Spinal cord (tissue), 10 donors: ENCODE results near the gene CHIC1. TPM values are rescaled to one million over a fixed set of nuclear protein-coding genes. Genes with fewer than 3 reads are reported as not detected.
"Not testable (repeated sequence)": the region's sequence is repeated elsewhere in the genome, so short reads cannot be mapped to it uniquely, and the experiment has no call there.

Experiments
- DNase-seq, 6 donors: peaks; one replicate each; pipeline versions ENCODE4 v3.0.0 to v3.0.0-alpha.2; 2013 to 2015; ENCODE audit warnings: low spot score in 6 of 6, low read depth in 4 of 6
- H3K27ac ChIP-seq: one replicate; pipeline ENCODE4 v1.5.1; 2013; ENCODE audit warnings: low read depth, low read length, control low read depth
- H3K27me3 ChIP-seq: one replicate; pipeline ENCODE4 v1.6.1; 2013; ENCODE audit warnings: low read length; ENCODE audit not compliant: control insufficient read depth, insufficient read depth
- H3K36me3 ChIP-seq: one replicate; pipeline ENCODE4 v1.6.1; 2013; ENCODE audit warnings: low read length; ENCODE audit not compliant: control insufficient read depth, insufficient read depth
- H3K4me1 ChIP-seq: one replicate; pipeline ENCODE4 v1.6.1; 2013; ENCODE audit warnings: low read length; ENCODE audit not compliant: control insufficient read depth, insufficient read depth
- H3K4me3 ChIP-seq: one replicate; pipeline ENCODE4 v1.5.1; 2013; ENCODE audit warnings: low read depth, low read length, control low read depth
- H3K9me3 ChIP-seq: one replicate; pipeline ENCODE4 v1.6.1; 2013; ENCODE audit warnings: low read length; ENCODE audit not compliant: control insufficient read depth, insufficient read depth
- WGBS: methylation state at CpG from one replicate; pipeline ENCODE4 v1.1.5; 2013; ENCODE audit warnings: missing lambda C conversion rate; ENCODE audit not compliant: insufficient coverage; 5-methylcytosine and 5-hydroxymethylcytosine counted together
- long read RNA-seq, 4 donors: transcript quantifications; one replicate each; lab custom pipeline, GENCODE V29; 2026
- polyA plus RNA-seq, 2 donors: library from polyadenylated mRNA; unstranded; fragments of 120-200 nt; gene quantifications; one replicate each; pipeline ENCODE4 v1.2.1, GENCODE V29; 2013; ENCODE audit not compliant: insufficient read length in 2 of 2
- total RNA-seq, 2 donors: library from RNA; depleted of rRNA in 1 of 2; stranded (reverse); fragments of 120-200 nt in 1 of 2; fragments of >200 nt in 1 of 2; gene quantifications; one replicate each; pipeline versions ENCODE4 v1.2.3 to v1.2.4, GENCODE V29; 2013 to 2014
- donor health status: healthy.

Gene CHIC1
- total RNA-seq (10 to 100 TPM; 11.9 to 34.9 TPM), polyA plus RNA-seq (10 to 100 TPM; 11.5 to 15.1 TPM)
- long read RNA-seq, donor 1, full-length matches to known transcripts, result 3 of 3 reads
- long read RNA-seq, donor 1, partial matches to known transcripts, result 0 of 3 reads
- long read RNA-seq, donor 1, other reads (novel, unspliced or antisense), result 0 of 3 reads
- long read RNA-seq, donor 2, full-length matches to known transcripts, result 1 of 1 reads
- long read RNA-seq, donor 2, partial matches to known transcripts, result 0 of 1 reads
- long read RNA-seq, donor 2, other reads (novel, unspliced or antisense), result 0 of 1 reads
- long read RNA-seq, donor 3, result 0 reads
- long read RNA-seq, donor 4, full-length matches to known transcripts, result 1 of 1 reads
- long read RNA-seq, donor 4, partial matches to known transcripts, result 0 of 1 reads
- long read RNA-seq, donor 4, other reads (novel, unspliced or antisense), result 0 of 1 reads

- Histone ChIP-seq H3K4me1 (no peaks in the 10 kb centered on the region), H3K9me3 (no peaks in the 10 kb centered on the region), H3K4me3 (peak within 1 kb of the TSS; percentile 63), H3K27ac (peak within 1 kb of the TSS; percentile 86), H3K27me3 (peaks cover 5% of the 10 kb centered on the region), H3K36me3 (no peaks in the 10 kb centered on the region)
- DNase-seq, result peak; percentile 41 to 94 (median 50)
- WGBS, result 20% methylated on average over 43 of the region's 51 CpGs
Observed at GRCh38 chrX:73562984-73563737, at the start of gene CHIC1. TSS of gene CHIC1 (plus strand) at chrX:73563197. CDS start at chrX:73563285, 88 bp downstream.

- DNase-seq, result peak in 1 of 6 donors; percentile 0
- not testable (repeated sequence) for H3K9me3 ChIP-seq, H3K27me3 ChIP-seq, H3K27ac ChIP-seq, H3K4me1 ChIP-seq, H3K36me3 ChIP-seq, H3K4me3 ChIP-seq
- 39% methylated on average over 2 of the region's 2 CpGs for WGBS
Observed at GRCh38 chrX:73522823-73523222, 40.2 kb upstream of the CHIC1 start.

- no peak overlapping the region for H3K27ac ChIP-seq
- H3K4me3 ChIP-seq, result no peak overlapping the region
- no peaks in the 10 kb centered on the region for H3K9me3 ChIP-seq
- H3K4me1 ChIP-seq, result no peaks in the 10 kb centered on the region
- 69% methylated on average over 5 of the region's 8 CpGs for WGBS
- H3K27me3 ChIP-seq, result peaks cover 2% of the 10 kb centered on the region
- no peaks in the 10 kb centered on the region for H3K36me3 ChIP-seq
- DNase-seq, result no peak
Observed at GRCh38 chrX:73524906-73525305, 38.1 kb upstream of the CHIC1 start.

- Histone ChIP-seq H3K4me3 (no peak overlapping the region), H3K27me3 (peaks cover 2% of the 10 kb centered on the region), H3K36me3 (no peaks in the 10 kb centered on the region), H3K4me1 (no peaks in the 10 kb centered on the region), H3K27ac (no peak overlapping the region), H3K9me3 (no peaks in the 10 kb centered on the region)
- WGBS, result 14% methylated on average over 2 of the region's 13 CpGs
- DNase-seq, result peak in 2 of 6 donors; percentile 1 to 3
Observed at GRCh38 chrX:73525928-73526690, 36.9 kb upstream of the CHIC1 start.

GRCh38 chrX:73531655-73532054, 31.3 kb upstream of the CHIC1 start:
- H3K4me1 ChIP-seq, H3K27ac ChIP-seq, H3K27me3 ChIP-seq, H3K36me3 ChIP-seq, H3K9me3 ChIP-seq, H3K4me3 ChIP-seq, DNase-seq: not testable (repeated sequence)
- 71% methylated on average over 1 of the region's 4 CpGs for WGBS

- Histone ChIP-seq H3K9me3 (peaks cover 2% of the 10 kb centered on the region), H3K27me3 (no peaks in the 10 kb centered on the region), H3K4me3 (no peak overlapping the region), H3K36me3 (no peaks in the 10 kb centered on the region), H3K27ac (no peak overlapping the region), H3K4me1 (no peaks in the 10 kb centered on the region)
- DNase-seq, result no peak
Observed at GRCh38 chrX:73556159-73556558, 6.8 kb upstream of the CHIC1 start.

GRCh38 chrX:73561801-73562200, 1.2 kb upstream of the CHIC1 start:
- peaks cover 5% of the 10 kb centered on the region for H3K27me3 ChIP-seq
- no CpG with 5 or more reads among the region's 3 CpGs for WGBS
- DNase-seq, result peak in 2 of 6 donors; percentile 12 to 18
- no peak overlapping the region for H3K27ac ChIP-seq
- no peaks in the 10 kb centered on the region for H3K36me3 ChIP-seq
- H3K9me3 ChIP-seq, result no peaks in the 10 kb centered on the region
- H3K4me3 ChIP-seq, result no peak overlapping the region
- H3K4me1 ChIP-seq, result no peaks in the 10 kb centered on the region

GRCh38 chrX:73562458-73562857, 539 bp upstream of the CHIC1 start:
- H3K27ac ChIP-seq, result peak overlapping the region; percentile 52
- no peaks in the 10 kb centered on the region for H3K4me1 ChIP-seq
- peaks cover 5% of the 10 kb centered on the region for H3K27me3 ChIP-seq
- no peaks in the 10 kb centered on the region for H3K36me3 ChIP-seq
- whole genome bisulfite sequencing, result no CpG with 5 or more reads among the region's 3 CpGs
- DNase-seq, result no peak
- H3K9me3 ChIP-seq, result no peaks in the 10 kb centered on the region
- H3K4me3 ChIP-seq, result peak overlapping the region; percentile 63

GRCh38 chrX:73563738-73564068, 706 bp downstream of the CHIC1 start:
- 14% methylated on average over 2 of the region's 3 CpGs for WGBS
- Histone ChIP-seq H3K4me3 (peak overlapping the region; percentile 63), H3K36me3 (no peaks in the 10 kb centered on the region), H3K27me3 (peaks cover 5% of the 10 kb centered on the region), H3K4me1 (no peaks in the 10 kb centered on the region), H3K27ac (peak overlapping the region; percentile 86), H3K9me3 (no peaks in the 10 kb centered on the region)
- DNase-seq, result peak in 1 of 6 donors; percentile 7
